Measurements from ENCODE around the gene PRKN. TPM values are rescaled to one million over a fixed set of nuclear protein-coding genes. Genes with fewer than 3 reads are reported as not detected.

The PRKN gene
- total RNA-seq, 1 donor from 2014 or later, result 25.5 TPM

GRCh38 chr6:161815965-161816364, 911.6 kb downstream of the PRKN start:
- H3K9me3 ChIP-seq (replicated peaks), result peaks cover 17% of the 10 kb centered on the region
- TF ChIP-seq CTCF (IDR thresholded peaks at IDR 0.05; ENCODE audit: borderline replicate concordance), result no peak
- no peak for DNase-seq
- intact Hi-C loops (cut with micrococcal nuclease), result no loop called here
- H3K4me3 ChIP-seq, result no peak overlapping the region
- no peaks in the 10 kb centered on the region for H3K27me3 ChIP-seq (ENCODE audit: low read depth)
- H3K27ac ChIP-seq (replicated peaks), result no peak overlapping the region
- no peaks in the 10 kb centered on the region for H3K4me1 ChIP-seq
- H3K36me3 ChIP-seq, result no peaks in the 10 kb centered on the region

- Histone ChIP-seq H3K9me3 (replicated peaks) (peaks cover 17% of the 10 kb centered on the region), H3K4me3 (no peak overlapping the region), H3K27ac (replicated peaks) (no peak overlapping the region), H3K4me1 (no peaks in the 10 kb centered on the region), H3K36me3 (no peaks in the 10 kb centered on the region), H3K27me3 (ENCODE audit: low read depth) (no peaks in the 10 kb centered on the region)
- no peak for DNase-seq
- TF ChIP-seq CTCF (IDR thresholded peaks at IDR 0.05; ENCODE audit: borderline replicate concordance), result no peak
- intact Hi-C loops (cut with micrococcal nuclease), result no loop called here
Observed at GRCh38 chr6:161813156-161813555, 914.4 kb downstream of the PRKN start.

GRCh38 chr6:161809971-161810370, 917.6 kb downstream of the PRKN start:
- Histone ChIP-seq H3K36me3 (no peaks in the 10 kb centered on the region), H3K4me3 (no peak overlapping the region), H3K9me3 (replicated peaks) (peaks cover 17% of the 10 kb centered on the region), H3K27me3 (ENCODE audit: low read depth) (no peaks in the 10 kb centered on the region), H3K4me1 (no peaks in the 10 kb centered on the region), H3K27ac (replicated peaks) (no peak overlapping the region)
- TF ChIP-seq CTCF (IDR thresholded peaks at IDR 0.05; ENCODE audit: borderline replicate concordance), result no peak
- intact Hi-C loops (cut with micrococcal nuclease), result no loop called here
- DNase-seq, result no peak

GRCh38 chr6:161804838-161805237, 922.7 kb downstream of the PRKN start:
- no peak for DNase-seq

GRCh38 chr6:161803131-161803530, 924.4 kb downstream of the PRKN start:
- H3K27ac ChIP-seq (replicated peaks), result no peak overlapping the region
- no peaks in the 10 kb centered on the region for H3K36me3 ChIP-seq
- intact Hi-C loops (cut with micrococcal nuclease), result no loop called here
- H3K27me3 ChIP-seq (ENCODE audit: low read depth), result no peaks in the 10 kb centered on the region
- no peak for DNase-seq
- H3K4me3 ChIP-seq, result no peak overlapping the region
- H3K4me1 ChIP-seq, result peaks cover 8% of the 10 kb centered on the region
- no peak for TF ChIP-seq CTCF (IDR thresholded peaks at IDR 0.05; ENCODE audit: borderline replicate concordance)
- H3K9me3 ChIP-seq (replicated peaks), result no peaks in the 10 kb centered on the region

More at GRCh38 chr6:161804838-161805237, 922.7 kb downstream of the PRKN start:
- Histone ChIP-seq H3K36me3 (no peaks in the 10 kb centered on the region), H3K4me1 (peaks cover 8% of the 10 kb centered on the region), H3K9me3 (replicated peaks) (no peaks in the 10 kb centered on the region), H3K27ac (replicated peaks) (no peak overlapping the region), H3K27me3 (ENCODE audit: low read depth) (no peaks in the 10 kb centered on the region), H3K4me3 (no peak overlapping the region)
- TF ChIP-seq CTCF (IDR thresholded peaks at IDR 0.05; ENCODE audit: borderline replicate concordance), result no peak
- intact Hi-C loops (cut with micrococcal nuclease), result no loop called here

GRCh38 chr6:161802231-161802630, 925.3 kb downstream of the PRKN start:
- intact Hi-C loops (cut with micrococcal nuclease), result no loop called here
- Histone ChIP-seq H3K27ac (replicated peaks) (no peak overlapping the region), H3K4me1 (peaks cover 8% of the 10 kb centered on the region), H3K36me3 (no peaks in the 10 kb centered on the region), H3K27me3 (ENCODE audit: low read depth) (no peaks in the 10 kb centered on the region), H3K9me3 (replicated peaks) (no peaks in the 10 kb centered on the region), H3K4me3 (no peak overlapping the region)
- DNase-seq, result no peak
- TF ChIP-seq CTCF (IDR thresholded peaks at IDR 0.05; ENCODE audit: borderline replicate concordance), result no peak
